Naive thymus-derived CD4-positive, alpha-beta T cell (primary cell): ENCODE measurements around the gene VWA5B1. TPM values are rescaled to one million over a fixed set of nuclear protein-coding genes. Genes with fewer than 3 reads are reported as not detected.

Experiments
- ATAC-seq: fragments of 150-1000 bp; cut with Tn5 transposase; 2 replicates; pipeline ENCODE4 v1.10.0; 2021; ENCODE audit warnings: mild to moderate bottlenecking, moderate library complexity
- CTCF ChIA-PET: fragments of 350-600 bp; sonication (Branson Sonifier 250); formaldehyde crosslinking; loops from one replicate; lab custom pipeline; 2021; ENCODE audit warnings: antibody characterized with exemption; lab: Charles Lee
- POLR2A ChIA-PET: fragments of 350-600 bp; sonication (Branson Sonifier 250); formaldehyde crosslinking; loops from one replicate; lab custom pipeline; 2021; ENCODE audit warnings: antibody characterized with exemption, inconsistent platforms; lab: Charles Lee
- DNase-seq, 9 donors: peaks; one replicate each; pipeline versions ENCODE4 v3.0.0 to v3.0.0-alpha.2; 2020 to 2022; ENCODE audit warnings: mixed read lengths in 1 of 9
- H3K27ac ChIP-seq: one replicate; pipeline ENCODE4 v1.7.0; 2013; ENCODE audit warnings: mild to moderate bottlenecking, low read depth, low read length, moderate library complexity
- H3K27me3 ChIP-seq, 2 donors: one replicate each; pipeline ENCODE4 v1.7.0; 2013; ENCODE audit warnings: low read length in 2 of 2, mild to moderate bottlenecking in 2 of 2, moderate library complexity in 2 of 2; ENCODE audit not compliant: control insufficient read depth in 2 of 2, insufficient read depth in 2 of 2
- H3K36me3 ChIP-seq, 3 experiments: 1 replicate in 2 of 3; 2 replicates in 1 of 3; pipeline ENCODE4 v1.7.0; 2013; ENCODE audit warnings: low read length in 3 of 3, mild to moderate bottlenecking in 3 of 3, moderate library complexity in 1 of 3; ENCODE audit not compliant: insufficient read depth in 3 of 3, control insufficient read depth in 2 of 3
- H3K4me1 ChIP-seq, 2 donors: one replicate each; pipeline ENCODE4 v1.7.0; 2013; ENCODE audit warnings: low read length in 2 of 2, mild to moderate bottlenecking in 2 of 2, moderate library complexity in 1 of 2; ENCODE audit not compliant: control insufficient read depth in 2 of 2, insufficient read depth in 2 of 2
- H3K4me3 ChIP-seq: 2 replicates; pipeline ENCODE4 v1.7.0; 2013; ENCODE audit warnings: mild to moderate bottlenecking, low read length
- H3K9me3 ChIP-seq, 3 experiments: 1 replicate in 2 of 3; 2 replicates in 1 of 3; pipeline ENCODE4 v1.7.0; 2013; ENCODE audit warnings: low read length in 3 of 3; ENCODE audit not compliant: control insufficient read depth in 2 of 3
- H3K27ac Mint-ChIP-seq, 9 donors: one replicate each; pipeline ENCODE4 v1.8.0; 2020 to 2022; ENCODE audit warnings: mixed read lengths in 9 of 9, mild to moderate bottlenecking in 8 of 9, moderate library complexity in 5 of 9, inconsistent platforms in 2 of 9
- H3K27me3 Mint-ChIP-seq, 5 donors: one replicate each; pipeline ENCODE4 v1.8.0; 2021 to 2022; ENCODE audit warnings: mixed read lengths in 5 of 5, mild to moderate bottlenecking in 1 of 5
- H3K36me3 Mint-ChIP-seq, 5 donors: one replicate each; pipeline ENCODE4 v1.8.0; 2020 to 2022; ENCODE audit warnings: mixed read lengths in 5 of 5, mild to moderate bottlenecking in 3 of 5, inconsistent platforms in 1 of 5
- H3K4me1 Mint-ChIP-seq, 7 donors: one replicate each; pipeline ENCODE4 v1.8.0; 2020 to 2022; ENCODE audit warnings: mixed read lengths in 7 of 7, mild to moderate bottlenecking in 3 of 7, inconsistent platforms in 1 of 7
- H3K4me3 Mint-ChIP-seq, 10 donors: one replicate each; pipeline ENCODE4 v1.8.0; 2020 to 2022; ENCODE audit warnings: mild to moderate bottlenecking in 10 of 10, mixed read lengths in 10 of 10, moderate library complexity in 6 of 10, inconsistent platforms in 2 of 10
- H3K9me3 Mint-ChIP-seq, 11 donors: one replicate each; pipeline ENCODE4 v1.8.0; 2020 to 2022; ENCODE audit warnings: mixed read lengths in 11 of 11, mild to moderate bottlenecking in 4 of 11, inconsistent platforms in 1 of 11, moderate library complexity in 1 of 11
- intact Hi-C, 2 donors: fragments of 100-400 bp; cut with micrococcal nuclease; formaldehyde crosslinking; loops; one replicate each; pipeline ENCODE4 v1.15.1; 2023
- polyA plus RNA-seq, 2 donors: library from polyadenylated mRNA; unstranded; fragments of 300-500 nt; fragmentation: Illumina TruSeq; gene quantifications; one replicate each; pipeline ENCODE4 v1.2.3, GENCODE V29; 2021
- total RNA-seq, 6 experiments: library from RNA in 5 of 6; stranded (reverse) in 5 of 6; gene quantifications; 1 replicate in 5 of 6; 2 replicates in 1 of 6; pipeline ENCODE4 v1.2.3 and lab custom pipeline; 2021 to 2026

The VWA5B1 gene, protein sequence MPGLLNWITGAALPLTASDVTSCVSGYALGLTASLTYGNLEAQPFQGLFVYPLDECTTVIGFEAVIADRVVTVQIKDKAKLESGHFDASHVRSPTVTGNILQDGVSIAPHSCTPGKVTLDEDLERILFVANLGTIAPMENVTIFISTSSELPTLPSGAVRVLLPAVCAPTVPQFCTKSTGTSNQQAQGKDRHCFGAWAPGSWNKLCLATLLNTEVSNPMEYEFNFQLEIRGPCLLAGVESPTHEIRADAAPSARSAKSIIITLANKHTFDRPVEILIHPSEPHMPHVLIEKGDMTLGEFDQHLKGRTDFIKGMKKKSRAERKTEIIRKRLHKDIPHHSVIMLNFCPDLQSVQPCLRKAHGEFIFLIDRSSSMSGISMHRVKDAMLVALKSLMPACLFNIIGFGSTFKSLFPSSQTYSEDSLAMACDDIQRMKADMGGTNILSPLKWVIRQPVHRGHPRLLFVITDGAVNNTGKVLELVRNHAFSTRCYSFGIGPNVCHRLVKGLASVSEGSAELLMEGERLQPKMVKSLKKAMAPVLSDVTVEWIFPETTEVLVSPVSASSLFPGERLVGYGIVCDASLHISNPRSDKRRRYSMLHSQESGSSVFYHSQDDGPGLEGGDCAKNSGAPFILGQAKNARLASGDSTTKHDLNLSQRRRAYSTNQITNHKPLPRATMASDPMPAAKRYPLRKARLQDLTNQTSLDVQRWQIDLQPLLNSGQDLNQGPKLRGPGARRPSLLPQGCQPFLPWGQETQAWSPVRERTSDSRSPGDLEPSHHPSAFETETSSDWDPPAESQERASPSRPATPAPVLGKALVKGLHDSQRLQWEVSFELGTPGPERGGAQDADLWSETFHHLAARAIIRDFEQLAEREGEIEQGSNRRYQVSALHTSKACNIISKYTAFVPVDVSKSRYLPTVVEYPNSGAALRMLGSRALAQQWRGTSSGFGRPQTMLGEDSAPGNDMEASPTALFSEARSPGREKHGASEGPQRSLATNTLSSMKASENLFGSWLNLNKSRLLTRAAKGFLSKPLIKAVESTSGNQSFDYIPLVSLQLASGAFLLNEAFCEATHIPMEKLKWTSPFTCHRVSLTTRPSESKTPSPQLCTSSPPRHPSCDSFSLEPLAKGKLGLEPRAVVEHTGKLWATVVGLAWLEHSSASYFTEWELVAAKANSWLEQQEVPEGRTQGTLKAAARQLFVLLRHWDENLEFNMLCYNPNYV
- total RNA-seq (under 1 TPM in 3 of 5 experiments, not detected in 2; 0.05 to 0.19 (median 0.08) TPM), polyA plus RNA-seq (under 1 TPM; 0.08 to 0.46 TPM), total RNA-seq (lab: John Stamatoyannopoulos, UW) (not detected)

GRCh38 chr1:20290624-20291597 lies at the start of gene VWA5B1:
TSS of gene VWA5B1 (plus strand) at chr1:20290875. CDS start at chr1:20310602, 19,727 bp downstream.
- CTCF ChIA-PET, result interaction anchor here (0.5 kb wide), 1 partner anchor 138 kb away, joined by 6 read pairs; no protein-coding TSS in a partner anchor
- ATAC-seq (no peak), DNase-seq (no peak)
- peaks cover 7 to 18% (median 16%) of the 10 kb centered on the region in 7 donors for H3K4me1 Mint-ChIP-seq
- peak within 1 kb of the TSS in 1 of 9 donors; percentile 72 for H3K27ac Mint-ChIP-seq
- Histone ChIP-seq H3K4me3 (peak within 1 kb of the TSS; percentile 24), H3K27me3 (no peaks in the 10 kb centered on the region), H3K9me3 (peaks cover 0 to under 1% (median 0%) of the 10 kb centered on the region in 3 experiments), H3K4me1 (peaks cover 0 to 4% of the 10 kb centered on the region in 2 donors), H3K36me3 (no peaks in the 10 kb centered on the region), H3K27ac (no peak within 1 kb of the TSS)
- H3K36me3 Mint-ChIP-seq, result peaks cover 0 to 5% (median 0%) of the 10 kb centered on the region in 5 donors
- intact Hi-C loops, result no loop called here
- peaks cover 37 to 60% (median 44%) of the 10 kb centered on the region in 5 donors for H3K27me3 Mint-ChIP-seq
- peak within 1 kb of the TSS; percentile 12 to 82 (median 55) for H3K4me3 Mint-ChIP-seq
- POLR2A ChIA-PET, result no interaction called here
- peaks cover 0 to 2% (median 0%) of the 10 kb centered on the region in 11 donors for H3K9me3 Mint-ChIP-seq

DNA sequence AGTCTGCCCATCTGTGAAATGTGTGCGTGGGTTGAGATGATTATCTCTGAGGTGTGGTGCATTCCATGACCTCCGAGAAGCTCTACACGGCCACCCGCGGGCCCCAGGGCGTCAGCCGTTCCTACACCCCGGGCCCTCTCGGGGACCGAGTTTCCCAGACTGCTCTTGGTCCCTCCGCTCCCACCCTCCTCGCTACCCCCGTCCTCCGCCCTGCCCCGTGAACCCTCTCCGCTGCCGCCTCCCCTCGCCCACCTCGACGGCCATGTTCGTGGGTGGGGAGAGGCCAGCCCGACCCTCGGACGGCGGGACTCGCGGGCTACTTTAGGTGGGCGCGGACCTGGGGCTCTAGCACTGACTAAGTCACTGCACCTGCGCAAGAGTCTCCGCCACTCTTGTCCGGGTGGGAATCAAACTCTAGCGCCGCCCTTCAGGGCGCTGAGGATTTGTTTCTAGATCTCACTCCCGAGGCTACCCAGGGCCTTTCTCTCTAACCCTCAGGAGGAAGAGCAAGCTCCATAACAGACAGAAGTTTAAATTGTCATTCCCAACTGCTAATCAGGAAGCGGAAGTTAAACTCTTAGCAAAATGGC lies 47.7 kb upstream of the VWA5B1 start:
- intact Hi-C loops, result no loop called here
- H3K27ac Mint-ChIP-seq, result no peak overlapping the region
- H3K4me1 Mint-ChIP-seq, result peaks cover 0 to 8% (median 4%) of the 10 kb centered on the region in 7 donors

DNA sequence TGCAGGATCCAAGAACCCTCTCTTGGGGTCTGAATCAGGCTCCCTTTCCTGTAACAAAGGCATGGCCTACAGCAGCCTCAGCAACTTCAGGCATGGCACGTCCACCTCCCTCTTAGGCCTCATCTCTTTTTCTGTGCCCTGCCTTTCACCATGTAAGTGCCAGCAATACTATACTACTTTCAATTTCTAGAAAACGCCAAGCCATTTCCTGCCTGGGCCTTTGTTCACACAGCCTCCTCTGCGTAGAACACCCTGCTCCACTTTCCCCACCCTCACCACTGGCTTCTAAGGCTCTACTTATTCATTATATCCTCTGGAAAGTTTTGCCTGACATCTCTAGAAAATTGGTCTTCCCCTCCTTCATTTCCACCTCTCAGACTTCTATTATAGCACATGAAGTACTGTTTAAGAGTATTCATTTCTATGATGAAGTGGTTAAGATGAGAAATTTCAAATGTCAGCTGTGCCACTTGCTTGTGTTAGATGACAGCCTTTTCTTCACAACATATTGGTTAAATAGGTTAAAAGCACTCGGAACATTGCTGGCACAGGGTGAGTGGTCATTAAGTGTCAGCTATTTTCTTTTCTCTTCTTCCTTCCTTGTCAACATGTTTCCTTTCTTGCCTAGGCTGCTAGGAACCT lies 41.6 kb upstream of the VWA5B1 start:
- Histone ChIP-seq H3K9me3 (no peaks in the 10 kb centered on the region), H3K27me3 (no peaks in the 10 kb centered on the region), H3K36me3 (no peaks in the 10 kb centered on the region), H3K27ac (peak overlapping the region; percentile 58), H3K4me1 (peaks cover 0 to 24% of the 10 kb centered on the region in 2 donors), H3K4me3 (peak overlapping the region; percentile 47)
- peak; percentile 82 for ATAC-seq
- peaks cover 0 to 14% (median 0%) of the 10 kb centered on the region in 5 donors for H3K27me3 Mint-ChIP-seq
- no peaks in the 10 kb centered on the region for H3K36me3 Mint-ChIP-seq
- H3K4me3 Mint-ChIP-seq, result peak overlapping the region; percentile 65 to 83 (median 80)
- intact Hi-C loops, result loop anchor here in 1 of 2 donors (2.0 kb wide), 1 partner anchor 74 kb away; no protein-coding TSS in a partner anchor
- H3K9me3 Mint-ChIP-seq, result peaks cover 0 to 3% (median 0%) of the 10 kb centered on the region in 11 donors
- POLR2A ChIA-PET, result interaction anchor here (1.1 kb wide), 1 partner anchor 11 kb away, joined by 3 read pairs; no protein-coding TSS in a partner anchor
- peak overlapping the region; percentile 89 to 100 (median 95) for H3K27ac Mint-ChIP-seq
- peak in 7 of 9 donors; percentile 22 to 59 (median 47) for DNase-seq
- CTCF ChIA-PET, result no interaction called here
- peaks cover 5 to 27% (median 21%) of the 10 kb centered on the region in 7 donors for H3K4me1 Mint-ChIP-seq

More for the DNA sequence above, 47.7 kb upstream of the VWA5B1 start:
- Histone ChIP-seq H3K27ac (no peak overlapping the region), H3K36me3 (no peaks in the 10 kb centered on the region), H3K9me3 (no peaks in the 10 kb centered on the region), H3K27me3 (no peaks in the 10 kb centered on the region), H3K4me1 (peaks cover 0 to 2% of the 10 kb centered on the region in 2 donors), H3K4me3 (no peak overlapping the region)
- Mint-ChIP-seq H3K9me3 (peaks cover 0 to 3% (median 0%) of the 10 kb centered on the region in 11 donors), H3K27me3 (peaks cover 9 to 42% (median 32%) of the 10 kb centered on the region in 5 donors), H3K36me3 (no peaks in the 10 kb centered on the region), H3K4me3 (no peak overlapping the region)
- ATAC-seq, result no peak
- CTCF ChIA-PET, result no interaction called here
- POLR2A ChIA-PET, result no interaction called here
- DNase-seq, result no peak

DNA sequence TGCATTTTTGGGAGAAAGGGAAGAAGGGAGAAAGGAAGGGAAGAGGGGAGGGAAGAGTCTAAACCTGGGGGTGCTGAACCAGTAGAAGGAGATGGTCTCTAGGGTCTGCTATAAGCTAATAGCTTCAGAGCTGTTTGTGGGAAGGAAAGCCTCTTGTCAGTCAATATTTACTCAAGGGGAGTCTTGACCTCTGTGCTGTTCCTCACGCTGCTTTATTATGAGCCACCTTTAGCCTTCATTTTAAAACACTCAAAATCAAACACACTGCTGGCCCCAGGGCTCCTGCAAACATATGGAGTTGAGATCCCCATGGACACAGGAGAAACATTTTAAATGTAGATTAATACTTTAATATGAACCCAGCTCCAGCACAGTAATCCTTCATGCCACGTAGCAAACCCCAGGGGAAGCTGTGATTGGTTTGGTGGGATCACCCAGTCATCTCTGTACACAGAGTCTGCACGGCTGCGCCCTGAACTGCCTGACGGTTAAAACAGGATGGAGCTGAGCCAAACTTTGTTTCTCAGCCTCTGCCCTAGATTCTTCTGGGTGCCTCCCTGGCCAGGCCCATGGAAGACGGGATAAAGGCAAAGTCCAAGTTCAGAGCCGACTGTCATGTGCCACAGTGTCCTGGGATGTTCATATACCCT lies 40.2 kb upstream of the VWA5B1 start:
- Mint-ChIP-seq H3K9me3 (peaks cover 0 to 3% (median 0%) of the 10 kb centered on the region in 11 donors), H3K4me3 (no peak overlapping the region), H3K36me3 (no peaks in the 10 kb centered on the region), H3K4me1 (peaks cover 5 to 30% (median 21%) of the 10 kb centered on the region in 7 donors), H3K27me3 (peaks cover 0 to 8% (median 0%) of the 10 kb centered on the region in 5 donors), H3K27ac (peak overlapping the region in 3 of 9 donors; percentile 60 to 95 (median 94))
- Histone ChIP-seq H3K4me1 (peaks cover 0 to 24% of the 10 kb centered on the region in 2 donors), H3K27ac (no peak overlapping the region), H3K36me3 (no peaks in the 10 kb centered on the region), H3K27me3 (no peaks in the 10 kb centered on the region), H3K4me3 (no peak overlapping the region), H3K9me3 (no peaks in the 10 kb centered on the region)
- POLR2A ChIA-PET, result interaction anchor here (0.6 to 1.1 kb wide), 2 partner anchors 13 to 1073 kb away, joined by 3 read pairs; no protein-coding TSS in a partner anchor
- intact Hi-C loops, result no loop called here
- no peak for ATAC-seq
- CTCF ChIA-PET, result no interaction called here
- no peak for DNase-seq
